ENCODE measurements around the gene CDC25B. TPM values are rescaled to one million over a fixed set of nuclear protein-coding genes. Genes with fewer than 3 reads are reported as not detected.
"Not testable (repeated sequence)": the region's sequence is repeated elsewhere in the genome, so short reads cannot be mapped to it uniquely, and the experiment has no call there.

The CDC25B gene
- total RNA-seq, 1 donor from 2014 or later, result 9.4 TPM

DNA sequence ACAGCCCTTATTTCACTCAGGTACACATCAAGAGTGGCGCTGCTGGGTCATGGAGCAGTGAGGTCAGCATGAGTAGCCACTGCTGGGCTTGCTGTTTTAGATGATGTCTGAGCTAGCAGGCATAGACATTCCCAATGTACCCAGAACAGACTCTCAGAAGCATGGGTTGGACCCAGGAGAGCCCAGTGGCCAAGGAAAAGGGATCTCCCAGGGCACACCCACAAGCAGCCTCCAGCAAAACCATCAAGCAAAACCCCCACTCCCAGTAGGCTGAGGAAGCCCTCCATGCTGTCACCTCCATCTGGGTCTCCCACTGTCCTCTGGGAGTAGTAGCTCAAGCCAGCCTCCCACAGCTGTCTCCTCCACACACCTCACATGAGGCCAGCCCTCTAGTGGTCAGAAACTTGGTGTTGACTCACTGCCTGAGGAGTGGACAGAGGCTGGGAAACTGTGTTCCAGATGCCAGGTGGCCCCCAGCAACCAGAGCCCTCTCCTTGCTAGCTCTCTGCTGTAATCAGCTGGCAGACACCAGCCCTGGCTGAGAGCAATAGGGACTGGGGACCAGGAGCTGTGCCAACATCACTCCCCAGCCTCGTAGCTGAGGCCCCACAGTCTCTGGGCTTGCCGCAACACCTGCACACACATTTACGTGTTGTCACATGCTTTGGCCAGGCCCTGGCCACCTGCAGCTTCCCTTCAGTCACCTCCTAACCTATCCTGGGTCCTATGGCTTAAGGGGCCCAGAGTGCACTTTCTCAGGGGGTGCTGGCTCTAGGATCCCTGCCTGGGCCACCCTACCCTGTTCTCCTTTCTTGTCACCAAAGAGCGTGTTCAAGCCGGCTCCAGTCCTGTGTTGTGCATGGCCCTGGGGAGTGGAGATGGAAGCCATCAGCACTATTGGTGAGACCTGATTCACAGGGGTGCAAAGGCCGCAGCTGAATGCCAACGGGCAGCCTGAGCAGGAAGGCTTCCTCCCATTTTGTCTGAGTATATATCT is 22.3 kb downstream of the CDC25B start:
- intact Hi-C loops (cut with DNase I), result loop anchor here (1.0 kb wide), 1 partner anchor 31 kb away; no protein-coding TSS in a partner anchor
- DNase-seq (ENCODE audit: low spot score), result no peak

DNA sequence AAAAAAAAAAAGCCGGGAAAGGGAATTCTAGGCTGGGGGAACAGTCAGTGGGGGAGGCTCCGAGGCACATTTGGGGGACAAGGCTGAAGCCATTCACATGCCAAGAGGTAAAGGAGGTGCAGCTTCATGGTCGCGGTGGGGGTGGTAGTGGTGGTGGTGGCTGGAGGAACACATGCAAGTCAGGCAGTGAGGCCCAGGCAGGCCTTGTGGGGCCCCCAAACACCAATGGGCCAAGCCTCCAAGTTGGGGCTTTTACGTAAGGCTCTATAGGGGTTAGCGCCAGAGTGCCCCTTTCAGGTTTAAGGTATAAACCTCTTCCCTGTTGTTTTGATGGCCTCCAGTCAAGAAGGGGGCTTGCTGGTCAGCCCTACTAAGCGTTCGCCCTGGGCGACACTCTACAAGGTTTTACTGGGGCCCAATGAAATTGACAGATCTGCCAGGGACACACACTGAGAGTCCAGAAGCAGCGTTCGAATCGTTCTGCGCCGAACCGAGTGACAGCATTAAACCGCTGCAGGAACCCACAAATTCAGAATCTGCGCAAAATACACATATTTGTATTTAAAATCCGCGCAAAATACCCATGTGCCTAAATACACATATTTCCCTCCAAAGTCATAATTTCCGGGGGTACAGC is 23.4 kb downstream of the CDC25B start:
- DNase-seq (ENCODE audit: low spot score), result no peak

DNA sequence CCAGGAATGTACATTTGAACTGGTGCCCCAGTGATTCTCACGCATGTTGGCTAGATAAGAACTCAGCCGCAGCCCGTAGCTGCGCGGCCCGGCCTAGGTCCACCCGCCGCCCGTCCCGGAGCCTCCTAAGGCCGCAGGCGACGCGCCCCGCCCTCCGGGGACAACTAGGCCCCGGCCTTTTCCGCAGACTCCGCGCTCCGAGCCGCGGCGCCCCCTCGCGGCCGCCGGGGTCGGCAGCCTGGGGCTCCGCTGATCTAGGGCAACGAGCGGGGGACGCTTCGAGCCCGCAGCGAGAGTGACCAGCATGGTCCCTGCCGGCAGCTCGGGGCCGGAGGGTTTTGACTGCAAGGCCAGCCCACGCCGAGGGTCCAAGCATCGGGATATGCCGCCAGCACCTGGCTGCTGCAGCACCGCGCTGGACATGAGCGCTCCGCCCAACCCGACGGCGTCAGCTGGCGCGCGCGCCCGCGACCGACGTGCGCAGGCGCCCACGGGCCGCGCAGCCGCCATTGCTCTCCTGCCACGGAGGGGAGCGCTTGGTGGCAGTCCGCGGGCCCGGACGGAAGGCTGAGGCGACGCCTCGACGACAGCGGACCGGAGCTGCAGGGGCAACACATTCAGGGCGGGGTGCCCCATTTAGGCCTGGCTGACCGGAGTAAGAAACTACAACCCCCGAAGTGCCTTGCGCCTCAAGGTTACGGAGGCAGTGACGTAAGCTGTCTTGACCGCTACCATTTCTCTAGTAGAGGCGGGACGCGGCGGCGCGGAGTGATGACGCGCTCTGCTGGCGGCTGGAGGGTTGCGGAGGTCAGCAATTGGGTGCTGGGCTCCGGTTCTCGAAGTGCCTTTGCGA is 24.2 kb downstream of the CDC25B start, which contains the start of gene AP5S1:
Gene AP5S1, plus strand, starts transcription at position 500 of the 853 bp plus-strand sequence. CDS start 1,571 bp downstream, outside the sequence.
- DNase-seq (ENCODE audit: low spot score), result peak; percentile 99
- intact Hi-C loops (cut with DNase I), result no loop called here

More for the DNA sequence above, 23.4 kb downstream of the CDC25B start:
- intact Hi-C loops (cut with DNase I), result no loop called here

DNA sequence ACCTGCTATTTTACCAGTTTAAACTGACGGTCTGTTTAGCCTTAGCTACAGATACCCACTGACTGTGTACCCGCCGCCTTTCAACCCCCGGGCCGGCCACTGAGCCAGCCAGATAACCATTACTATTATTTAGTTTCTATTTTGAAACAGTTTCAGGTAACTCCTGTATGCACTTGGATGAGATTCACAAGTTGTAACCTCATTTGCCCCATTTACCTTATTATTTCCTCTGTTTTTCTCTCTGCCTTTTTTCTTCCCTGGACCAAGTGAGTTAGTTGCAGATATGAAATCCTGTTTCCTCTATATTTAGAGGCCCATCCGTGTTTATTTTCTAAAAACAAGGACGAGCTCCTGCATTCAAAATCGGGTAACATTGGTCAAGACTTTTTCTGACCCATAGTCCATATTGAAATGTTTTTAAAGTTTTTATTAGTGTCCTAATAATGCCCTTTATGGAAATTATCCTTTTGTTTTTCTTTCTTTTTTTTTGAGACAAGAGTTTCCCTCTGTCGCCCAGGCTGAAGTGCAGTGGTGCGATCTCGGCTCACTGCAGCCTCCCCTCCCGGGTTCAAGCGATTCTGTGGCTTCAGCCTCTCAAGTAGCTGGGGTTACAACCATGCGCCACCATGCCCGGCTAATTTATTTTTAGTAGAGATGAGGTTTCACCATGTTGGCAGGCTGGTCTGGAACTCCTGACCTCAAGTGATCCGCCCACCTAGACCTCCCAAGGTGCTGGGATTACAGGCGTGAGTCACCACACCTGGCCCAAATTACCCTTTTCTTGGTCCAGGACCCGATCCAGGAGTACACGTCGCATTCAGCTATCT is 25.0 kb downstream of the CDC25B start:
- no peak for DNase-seq (ENCODE audit: low spot score)
- intact Hi-C loops (cut with DNase I), result no loop called here

DNA sequence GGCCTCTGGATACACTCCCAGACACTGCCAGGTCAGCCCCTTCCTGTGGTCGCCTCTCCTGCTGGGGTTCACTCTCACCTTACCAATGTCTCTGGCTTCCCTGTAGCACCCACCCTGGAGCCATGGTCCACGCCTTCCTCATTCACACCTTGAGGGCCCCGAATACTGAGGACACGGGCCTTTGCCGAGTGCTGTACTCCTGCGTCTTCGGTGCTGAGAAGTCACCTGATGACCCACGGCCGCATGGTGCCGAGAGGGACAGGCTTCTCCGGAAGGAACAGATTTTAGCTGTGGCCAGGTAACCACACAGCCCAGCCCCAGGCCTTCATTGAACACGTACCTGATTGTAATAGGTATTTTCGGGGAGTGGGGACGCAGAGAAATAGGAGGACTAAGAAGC is 25.9 kb downstream of the CDC25B start:
- DNase-seq (ENCODE audit: low spot score), result no peak
- intact Hi-C loops (cut with DNase I), result no loop called here

DNA sequence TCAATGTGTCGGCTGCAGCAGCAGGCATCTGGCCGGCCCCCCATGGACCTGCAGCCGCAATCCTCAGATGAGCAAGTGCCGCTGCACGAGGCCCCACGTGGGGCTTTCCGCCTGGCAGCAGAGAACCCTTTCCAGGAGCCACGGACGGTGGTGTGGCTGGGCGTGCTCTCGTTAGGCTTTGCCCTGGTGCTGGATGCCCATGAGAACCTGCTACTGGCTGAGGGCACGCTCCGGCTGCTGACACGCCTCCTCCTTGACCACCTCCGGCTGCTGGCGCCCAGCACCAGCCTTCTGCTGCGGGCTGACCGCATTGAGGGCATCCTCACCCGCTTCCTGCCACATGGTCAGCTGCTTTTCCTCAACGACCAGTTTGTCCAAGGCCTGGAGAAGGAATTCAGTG is 27.8 kb downstream of the CDC25B start:
- intact Hi-C loops (cut with DNase I), result no loop called here
- DNase-seq (ENCODE audit: low spot score), result no peak

DNA sequence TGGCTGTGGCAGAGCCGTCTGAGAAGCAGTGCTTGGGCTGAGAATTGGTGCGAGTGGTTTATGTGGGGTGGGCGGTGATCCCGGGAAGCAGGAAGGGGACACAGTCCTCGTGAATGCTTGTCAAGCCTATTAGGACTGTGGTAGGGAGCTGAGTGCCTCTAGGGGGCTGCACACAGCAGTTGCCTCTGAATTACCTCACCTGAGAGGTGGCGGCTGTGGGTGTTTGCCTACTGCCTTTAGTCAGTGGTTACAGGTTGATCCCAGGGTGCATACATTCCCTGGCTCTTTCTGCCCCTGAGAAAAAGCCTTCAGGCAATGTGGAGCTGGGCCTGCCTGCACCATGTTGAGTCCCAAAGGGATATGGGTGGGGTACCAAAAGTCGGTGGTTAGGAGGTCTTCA is 29.4 kb downstream of the CDC25B start:
- intact Hi-C loops (cut with DNase I), result no loop called here
- DNase-seq (ENCODE audit: low spot score), result no peak

DNA sequence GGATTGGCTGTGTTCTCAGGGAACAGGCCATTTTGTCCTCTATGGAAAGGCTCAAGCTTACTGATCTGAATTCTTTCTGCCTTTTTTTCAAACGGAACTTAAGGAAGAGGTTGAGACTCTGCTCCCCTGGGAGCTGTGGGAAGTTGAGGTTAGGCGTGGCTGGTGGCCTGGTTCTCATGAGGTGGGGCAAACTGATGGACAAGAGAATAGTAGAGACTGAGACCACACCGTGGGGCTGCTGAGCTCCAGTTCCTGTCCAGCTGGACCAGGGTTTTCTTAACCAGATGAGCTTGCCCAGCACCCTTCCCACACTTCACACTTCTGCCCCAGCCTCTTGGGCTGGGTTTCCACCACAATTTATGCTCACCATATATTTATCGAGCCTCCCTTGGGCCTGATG is 30.3 kb downstream of the CDC25B start:
- intact Hi-C loops (cut with DNase I), result no loop called here
- DNase-seq (ENCODE audit: low spot score), result no peak

DNA sequence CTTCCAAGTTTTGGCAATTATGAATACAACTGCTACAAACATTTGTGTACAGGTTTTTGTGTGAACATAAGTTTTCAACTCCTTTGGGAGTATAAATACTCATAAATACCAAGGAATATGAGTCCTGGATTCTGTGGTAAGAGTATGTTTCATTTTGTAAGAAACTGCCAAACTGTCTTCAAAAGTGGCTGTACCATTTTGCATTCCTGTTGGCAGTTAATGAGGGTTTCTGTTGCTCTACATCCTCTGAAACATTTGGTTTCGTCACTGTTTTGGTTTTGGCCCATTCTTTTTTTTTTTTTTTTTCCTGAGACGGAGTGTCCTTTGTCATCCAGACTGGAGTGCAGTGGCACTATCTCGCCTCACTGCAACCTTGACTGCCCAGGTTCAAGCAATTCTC is 32.7 kb downstream of the CDC25B start:
- intact Hi-C loops (cut with DNase I), result no loop called here
- DNase-seq (ENCODE audit: low spot score), result no peak

DNA sequence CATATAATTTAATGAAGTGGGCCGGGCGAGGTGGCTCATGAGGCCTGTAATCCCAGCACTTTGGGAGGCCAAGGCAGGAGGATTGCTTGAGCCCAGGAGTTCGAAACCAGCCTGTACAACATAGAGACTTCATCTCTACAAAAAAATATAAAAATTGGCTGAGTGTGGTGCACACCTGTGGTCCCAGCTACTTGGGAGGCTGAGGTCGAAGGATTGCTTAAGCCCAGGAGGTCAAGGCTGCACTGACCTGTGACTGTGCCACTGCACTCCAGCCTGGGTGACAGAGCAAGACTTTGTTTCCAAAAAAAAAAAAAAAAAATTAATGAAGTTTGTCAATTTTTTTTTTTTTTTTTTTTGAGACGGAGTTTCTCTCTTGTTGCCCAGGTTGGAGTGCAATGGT is 33.8 kb downstream of the CDC25B start:
- DNase-seq (ENCODE audit: low spot score); intact Hi-C loops (cut with DNase I): not testable (repeated sequence)

DNA sequence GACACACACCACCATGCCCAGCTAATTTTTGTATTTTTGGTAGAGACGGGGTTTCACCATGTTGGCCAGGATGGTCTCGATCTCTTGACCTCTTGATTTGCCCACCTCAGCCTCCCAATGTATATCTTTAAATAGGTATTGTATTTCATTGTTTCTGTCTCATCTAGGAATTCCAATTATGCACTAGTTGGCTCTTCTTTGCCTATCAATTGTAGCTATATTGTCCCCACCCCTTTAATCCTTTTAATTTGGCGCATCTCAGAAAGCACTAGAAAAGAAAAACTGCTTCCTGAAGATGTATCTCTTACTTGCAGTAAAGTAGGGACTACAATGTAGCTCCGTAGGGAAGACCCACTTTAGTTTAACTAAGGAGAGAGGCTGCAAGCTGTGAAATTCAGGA is 40.0 kb downstream of the CDC25B start:
- no peak for DNase-seq (ENCODE audit: low spot score)
- intact Hi-C loops (cut with DNase I), result no loop called here

DNA sequence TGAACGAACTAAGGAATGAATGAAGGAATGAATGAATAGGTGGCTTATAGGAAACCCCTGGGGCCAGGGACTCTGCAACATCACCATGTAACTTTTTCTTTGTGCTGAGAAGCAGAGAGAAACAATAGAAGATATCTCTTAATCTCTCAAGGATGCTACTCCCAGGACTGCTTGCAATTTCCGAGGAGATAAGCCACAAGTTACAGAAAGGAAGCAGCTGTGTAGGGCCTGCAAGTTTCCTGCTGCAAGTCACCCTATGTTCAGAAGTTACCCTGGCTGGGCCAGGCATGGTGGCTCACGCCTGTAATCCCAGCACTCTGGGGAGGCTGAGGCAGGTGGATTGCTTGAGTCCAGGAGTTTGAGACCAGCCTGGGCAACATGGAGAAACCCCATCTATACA is 43.2 kb downstream of the CDC25B start:
- no peak for DNase-seq (ENCODE audit: low spot score)
- intact Hi-C loops (cut with DNase I), result no loop called here

DNA sequence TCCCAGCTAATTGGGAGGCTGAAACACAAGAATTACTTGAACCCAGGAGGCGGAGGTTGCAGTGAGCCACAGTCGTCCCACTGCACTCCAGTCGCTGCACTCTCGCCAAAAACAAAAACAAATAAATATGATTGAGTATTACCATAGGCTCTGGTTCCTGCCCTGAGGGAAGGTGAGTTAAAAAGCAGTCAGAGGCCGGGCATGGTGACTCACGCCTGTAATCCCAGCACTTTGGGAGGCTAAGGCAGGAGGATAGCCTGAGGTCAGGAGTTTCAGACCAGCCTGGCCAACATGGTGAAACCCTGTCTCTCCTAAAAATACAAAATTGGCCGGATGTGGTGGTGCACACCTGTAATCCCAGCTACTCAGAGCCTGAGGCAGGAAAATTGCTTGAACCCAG is 44.1 kb downstream of the CDC25B start:
- not testable (repeated sequence) for DNase-seq (ENCODE audit: low spot score)
- intact Hi-C loops (cut with DNase I), result loop anchor here (10.0 kb wide), 1 partner anchor 165 kb away; no protein-coding TSS in a partner anchor

DNA sequence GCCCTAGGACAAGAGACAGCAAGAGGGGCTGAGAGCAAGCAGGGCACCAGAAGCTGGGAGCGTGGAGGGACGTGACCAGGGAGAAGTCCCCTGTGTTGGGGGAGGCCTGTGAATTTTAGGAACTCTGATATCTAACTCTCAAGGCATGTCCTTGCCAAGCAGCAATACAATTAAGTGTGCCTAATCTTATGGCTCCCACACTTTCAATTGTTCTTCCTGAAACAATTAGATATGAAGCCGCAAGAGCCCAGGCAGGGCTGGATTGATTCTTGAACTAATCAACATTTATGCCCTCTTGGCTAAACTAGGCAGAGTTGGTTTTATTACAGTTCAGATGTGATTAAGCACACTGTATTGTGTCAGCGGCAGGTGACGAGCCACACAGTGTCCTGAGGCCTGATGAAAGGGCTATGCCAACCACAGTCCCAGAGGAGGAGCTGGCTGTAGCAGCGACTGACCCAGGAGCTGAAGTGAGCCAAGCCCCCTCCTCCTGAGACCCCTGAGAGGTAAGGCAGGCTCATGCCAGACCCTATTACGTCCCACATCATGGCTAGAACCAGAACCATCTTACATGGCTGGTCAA is 46.3 kb downstream of the CDC25B start:
- intact Hi-C loops (cut with DNase I), result loop anchor here (10.0 kb wide), 1 partner anchor 168 kb away; no protein-coding TSS in a partner anchor
- DNase-seq (ENCODE audit: low spot score), result no peak

DNA sequence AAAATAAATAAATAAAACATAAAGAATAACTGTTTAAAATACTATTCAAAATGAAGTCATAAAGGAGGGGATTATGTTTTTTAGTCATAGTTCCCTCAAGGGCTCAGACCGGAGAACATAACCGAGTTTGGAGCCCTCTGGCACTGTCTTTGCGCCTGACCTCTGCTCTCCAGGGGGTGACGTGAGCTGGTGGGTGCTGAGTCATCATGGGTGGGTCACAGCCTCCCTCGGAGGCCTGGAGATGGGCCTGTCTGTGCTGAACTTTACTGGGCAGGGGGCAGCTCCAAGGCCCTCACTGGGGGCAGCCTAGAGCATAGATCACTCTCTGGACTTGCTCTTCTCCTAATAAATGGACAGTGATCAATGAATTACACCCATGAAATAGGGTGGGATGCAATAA is 47.4 kb downstream of the CDC25B start:
- intact Hi-C loops (cut with DNase I), result loop anchor here (10.0 kb wide), 1 partner anchor 169 kb away; no protein-coding TSS in a partner anchor
- no peak for DNase-seq (ENCODE audit: low spot score)

DNA sequence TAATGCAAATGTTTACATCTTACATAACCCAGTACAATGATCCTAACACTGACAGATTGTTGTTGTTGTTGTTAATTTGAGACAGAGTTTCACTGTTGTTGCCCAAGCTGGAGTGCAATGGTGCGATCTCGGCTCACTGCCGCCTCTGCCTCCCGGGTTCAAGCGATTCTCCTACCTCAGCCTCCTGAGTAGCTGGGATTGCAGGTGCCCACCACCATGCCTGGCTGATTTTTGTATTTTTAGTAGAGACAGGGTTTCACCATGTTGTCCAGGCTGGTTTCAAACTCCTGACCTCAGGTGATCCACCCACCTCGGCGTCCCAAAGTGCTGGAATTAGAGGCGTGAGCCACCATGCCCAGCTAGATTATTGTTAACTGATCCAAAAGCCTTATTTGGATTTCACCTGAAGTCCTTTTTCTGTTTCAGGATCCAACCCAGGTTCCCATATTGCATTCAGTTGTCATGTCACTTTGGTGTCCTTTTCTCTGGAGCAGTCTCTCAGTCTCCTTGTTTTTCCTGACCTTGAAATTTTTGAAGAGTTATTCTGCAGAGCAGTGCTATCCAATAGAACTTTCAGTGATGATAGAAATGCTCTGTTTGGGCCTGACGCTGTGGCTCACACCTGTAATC is 48.0 kb downstream of the CDC25B start:
- not testable (repeated sequence) for DNase-seq (ENCODE audit: low spot score)

DNA sequence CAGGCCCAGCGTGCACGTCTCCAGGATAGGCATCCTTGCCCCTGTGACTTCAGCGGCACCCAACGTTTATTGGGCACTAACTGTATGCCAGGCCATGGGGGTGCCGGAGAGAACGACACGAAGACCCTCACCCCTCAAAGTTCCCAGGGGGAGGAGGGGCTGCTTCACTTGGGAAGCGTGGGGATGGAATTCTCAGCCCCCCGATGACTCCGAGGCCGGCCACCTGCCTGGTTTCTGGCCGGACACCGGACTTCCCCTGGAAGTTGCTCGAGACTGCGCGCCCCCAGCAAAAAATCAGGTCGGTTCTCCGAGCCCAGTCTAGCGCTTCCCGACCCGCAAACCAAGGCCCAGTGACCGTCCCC is 50.2 kb downstream of the CDC25B start:
- no peak for DNase-seq (ENCODE audit: low spot score)
- intact Hi-C loops (cut with DNase I), result loop anchor here (10.0 kb wide), 1 partner anchor 172 kb away; no protein-coding TSS in a partner anchor

More for the DNA sequence above, 48.0 kb downstream of the CDC25B start:
- intact Hi-C loops (cut with DNase I), result loop anchor here (10.0 kb wide), 1 partner anchor 169 kb away; no protein-coding TSS in a partner anchor
